ENCODE results near the gene MRPL49.

GRCh38 chr11:65124480-65125196 is 2.5 kb downstream of the MRPL49 start:
- TF ChIP-seq CTCF (IDR thresholded peaks at IDR 0.05) (no peak), POLR2A (IDR thresholded peaks at IDR 0.05) (no peak), POLR2AphosphoS5 (IDR thresholded peaks at IDR 0.05; ENCODE audit: insufficient read depth in 1 of 2, low read depth in 1 of 2) (no peak)

Data from vagina (tissue), 2 donors.